ENCODE measurements around the gene SP5.
"Not testable (repeated sequence)": the region's sequence is repeated elsewhere in the genome, so short reads cannot be mapped to it uniquely, and the experiment has no call there.

SP5 gene

GRCh38 chr2:170715062-170715931 is at the start of gene SP5:
TSS of gene SP5 (plus strand) at chr2:170715337. CDS start at chr2:170715513, 176 bp downstream.
- peak in 1 of 2 donors; percentile 9 for DNase-seq (ENCODE audit: low read depth in 2 of 2)

GRCh38 chr2:170665743-170666142 is 49.4 kb upstream of the SP5 start:
- no peak for DNase-seq (ENCODE audit: low read depth in 2 of 2)

GRCh38 chr2:170669909-170670308 is 45.2 kb upstream of the SP5 start:
- DNase-seq (ENCODE audit: low read depth in 2 of 2): no peak

- no peak for DNase-seq (ENCODE audit: low read depth in 2 of 2)
Measured at GRCh38 chr2:170670651-170671050, 44.5 kb upstream of the SP5 start.

GRCh38 chr2:170671079-170671478 is 44.1 kb upstream of the SP5 start:
- DNase-seq (ENCODE audit: low read depth in 2 of 2): no peak

GRCh38 chr2:170674282-170674681 is 40.9 kb upstream of the SP5 start:
- not testable (repeated sequence) for DNase-seq (ENCODE audit: low read depth in 2 of 2)

- no peak for DNase-seq (ENCODE audit: low read depth in 2 of 2)
Measured at GRCh38 chr2:170675701-170676100, 39.4 kb upstream of the SP5 start.

GRCh38 chr2:170679607-170680079 is 35.5 kb upstream of the SP5 start:
- no peak for DNase-seq (ENCODE audit: low read depth in 2 of 2)

- DNase-seq (ENCODE audit: low read depth in 2 of 2): no peak
Measured at GRCh38 chr2:170680172-170680941, 34.8 kb upstream of the SP5 start.

- no peak for DNase-seq (ENCODE audit: low read depth in 2 of 2)
Measured at GRCh38 chr2:170681311-170681710, 33.8 kb upstream of the SP5 start.

GRCh38 chr2:170685591-170685990 is 29.5 kb upstream of the SP5 start:
- no peak for DNase-seq (ENCODE audit: low read depth in 2 of 2)

GRCh38 chr2:170689481-170689880 is 25.7 kb upstream of the SP5 start:
- DNase-seq (ENCODE audit: low read depth in 2 of 2): no peak

- DNase-seq (ENCODE audit: low read depth in 2 of 2): no peak
Measured at GRCh38 chr2:170690640-170691039, 24.5 kb upstream of the SP5 start.

GRCh38 chr2:170694316-170694715 is 20.8 kb upstream of the SP5 start:
- no peak for DNase-seq (ENCODE audit: low read depth in 2 of 2)

GRCh38 chr2:170695521-170696410 is 19.4 kb upstream of the SP5 start:
- DNase-seq (ENCODE audit: low read depth in 2 of 2): no peak

- no peak for DNase-seq (ENCODE audit: low read depth in 2 of 2)
Measured at GRCh38 chr2:170696948-170697347, 18.2 kb upstream of the SP5 start.

GRCh38 chr2:170701011-170701410 is 14.1 kb upstream of the SP5 start:
- no peak for DNase-seq (ENCODE audit: low read depth in 2 of 2)

GRCh38 chr2:170703776-170704476 is 11.2 kb upstream of the SP5 start:
- DNase-seq (ENCODE audit: low read depth in 2 of 2): no peak

- no peak for DNase-seq (ENCODE audit: low read depth in 2 of 2)
Measured at GRCh38 chr2:170707821-170708795, 7.0 kb upstream of the SP5 start.

- no peak for DNase-seq (ENCODE audit: low read depth in 2 of 2)
Measured at GRCh38 chr2:170710609-170710979, 4.5 kb upstream of the SP5 start.
